Gastrocnemius medialis (tissue), 4 donors: Measurements from ENCODE around the gene ARSB. TPM values are rescaled to one million over a fixed set of nuclear protein-coding genes. Genes with fewer than 3 reads are reported as not detected.
"Not testable (repeated sequence)": the region's sequence is repeated elsewhere in the genome, so short reads cannot be mapped to it uniquely, and the experiment has no call there.

Source experiments
- ATAC-seq, 2 donors: fragments of 150-250 bp; one replicate each; pipeline ENCODE4 v1.9.1; 2016
- DNase-seq, 2 donors: peaks; one replicate each; pipeline ENCODE4 v3.0.0-alpha.2; 2019
- H3K27ac ChIP-seq, 4 donors: fragments of 200-600 bp; sonication (generic); 1 replicate in 1 of 4; 2 replicates in 3 of 4; pipeline ENCODE4 v1.5.1; 2016 to 2018; ENCODE audit warnings: mild to moderate bottlenecking in 2 of 4, moderate library complexity in 1 of 4
- H3K27me3 ChIP-seq, 3 donors: fragments of 200-600 bp; sonication (generic) in 2 of 3; 1 replicate in 1 of 3; 2 replicates in 2 of 3; pipeline versions ENCODE4 v1.5.1 to v1.6.0; 2016 to 2019; ENCODE audit warnings: mild to moderate bottlenecking in 1 of 3, moderate library complexity in 1 of 3
- H3K36me3 ChIP-seq, 2 donors: fragments of 200-600 bp; sonication (generic) in 1 of 2; one replicate each; pipeline ENCODE4 v1.5.1; 2017 to 2018
- H3K4me1 ChIP-seq, 2 donors: fragments of 200-600 bp; sonication (generic) in 1 of 2; one replicate each; pipeline ENCODE4 v1.5.1; 2016 to 2017; ENCODE audit warnings: mild to moderate bottlenecking in 2 of 2
- H3K4me3 ChIP-seq, 4 donors: fragments of 200-600 bp; sonication (generic) in 3 of 4; 1 replicate in 1 of 4; 2 replicates in 3 of 4; pipeline ENCODE4 v1.5.1; 2016 to 2019; ENCODE audit warnings: mild to moderate bottlenecking in 2 of 4
- H3K9me3 ChIP-seq, 3 donors: fragments of 200-600 bp; sonication (generic) in 2 of 3; 1 replicate in 1 of 3; 2 replicates in 2 of 3; pipeline ENCODE4 v1.5.1; 2016 to 2019
- CTCF ChIP-seq, 5 experiments: fragments of 450-650 bp in 3 of 5; fragments of 200-600 bp in 2 of 5; sonication (generic) in 2 of 5; IDR thresholded peaks in 4 of 5; conservative IDR thresholded peaks in 1 of 5; 1 replicate in 4 of 5; 2 replicates in 1 of 5; pipeline ENCODE4 v1.5.1; 2016 to 2019; ENCODE audit warnings: antibody characterized with exemption in 5 of 5, mild to moderate bottlenecking in 3 of 5, moderate library complexity in 3 of 5
- POLR2A ChIP-seq, 2 donors: fragments of 450-650 bp; IDR thresholded peaks; one replicate each; pipeline ENCODE4 v1.6.1; 2017; ENCODE audit warnings: antibody characterized with exemption in 2 of 2, mild to moderate bottlenecking in 2 of 2, moderate library complexity in 2 of 2
- in situ Hi-C, 4 donors: fragments of 200-750 bp; cut with MboI; loops; one replicate each; pipeline versions ENCODE4 v1.15.0 to v1.8.0; 2017; ENCODE audit warnings: low sequenced_read_pairs in 4 of 4
- intact Hi-C: fragments of 100-400 bp; cut with DNase I; formaldehyde crosslinking; loops from one replicate; pipeline ENCODE4 v1.15.1; 2023; ENCODE audit warnings: low total_unique reads
- total RNA-seq, 4 donors: library from RNA; depleted of rRNA; stranded (reverse); fragments of >200 nt; gene quantifications; one replicate each; pipeline versions ENCODE4 v1.1.0 to v1.2.3, GENCODE V29; 2016

Gene ARSB
- total RNA-seq, 4 donors from 2014 or later, result 3.2 to 8.3 (median 5.1) TPM

- ATAC-seq (no peak), DNase-seq (no peak)
- Histone ChIP-seq H3K4me3 (no peak overlapping the region), H3K9me3 (no peaks in the 10 kb centered on the region), H3K4me1 (no peaks in the 10 kb centered on the region), H3K27ac (no peak overlapping the region), H3K27me3 (peaks cover 0 to 3% (median 0%) of the 10 kb centered on the region in 3 donors), H3K36me3 (no peaks in the 10 kb centered on the region)
- intact Hi-C loops (no loop called here), in situ Hi-C loops (no loop called here)
- no peak for TF ChIP-seq CTCF (IDR thresholded peaks at IDR 0.05 in 4 of 5, conservative IDR thresholded peaks at IDR 0.05 in 1 of 5)
- no peak for TF ChIP-seq POLR2A (IDR thresholded peaks at IDR 0.05)
Measured at GRCh38 chr5:78881884-78882283, 103.2 kb downstream of the ARSB start.

- intact Hi-C loops, result no loop called here
- Histone ChIP-seq H3K9me3 (no peaks in the 10 kb centered on the region), H3K4me1 (no peaks in the 10 kb centered on the region), H3K4me3 (peak overlapping the region in 1 of 4 donors; percentile 4), H3K36me3 (no peaks in the 10 kb centered on the region), H3K27me3 (peaks cover 0 to 3% (median 0%) of the 10 kb centered on the region in 3 donors), H3K27ac (no peak overlapping the region)
- no peak for TF ChIP-seq CTCF (IDR thresholded peaks at IDR 0.05 in 4 of 5, conservative IDR thresholded peaks at IDR 0.05 in 1 of 5)
- no peak for TF ChIP-seq POLR2A (IDR thresholded peaks at IDR 0.05)
- in situ Hi-C loops, result no loop called here
- ATAC-seq (no peak), DNase-seq (no peak)
Measured at GRCh38 chr5:78879516-78879915, 105.6 kb downstream of the ARSB start.

GRCh38 chr5:78866076-78866475 lies 119.0 kb downstream of the ARSB start:
- H3K27me3 ChIP-seq, intact Hi-C loops, H3K27ac ChIP-seq, H3K36me3 ChIP-seq, H3K4me3 ChIP-seq, DNase-seq, H3K4me1 ChIP-seq, ATAC-seq, in situ Hi-C loops, H3K9me3 ChIP-seq: not testable (repeated sequence)

- Histone ChIP-seq H3K9me3 (no peaks in the 10 kb centered on the region), H3K36me3 (no peaks in the 10 kb centered on the region), H3K27me3 (no peaks in the 10 kb centered on the region), H3K27ac (no peak overlapping the region), H3K4me1 (no peaks in the 10 kb centered on the region), H3K4me3 (no peak overlapping the region)
- ATAC-seq (no peak), DNase-seq (no peak)
- no peak for TF ChIP-seq POLR2A (IDR thresholded peaks at IDR 0.05)
- no peak for TF ChIP-seq CTCF (IDR thresholded peaks at IDR 0.05 in 4 of 5, conservative IDR thresholded peaks at IDR 0.05 in 1 of 5)
- intact Hi-C loops (no loop called here), in situ Hi-C loops (no loop called here)
Measured at GRCh38 chr5:78858364-78858763, 126.7 kb downstream of the ARSB start.

- TF ChIP-seq CTCF (IDR thresholded peaks at IDR 0.05 in 4 of 5, conservative IDR thresholded peaks at IDR 0.05 in 1 of 5) (no peak), POLR2A (IDR thresholded peaks at IDR 0.05) (no peak)
- in situ Hi-C loops, result no loop called here
- Histone ChIP-seq H3K36me3 (no peaks in the 10 kb centered on the region), H3K4me3 (no peak overlapping the region), H3K4me1 (no peaks in the 10 kb centered on the region), H3K27ac (no peak overlapping the region), H3K27me3 (no peaks in the 10 kb centered on the region), H3K9me3 (no peaks in the 10 kb centered on the region)
- no peak for DNase-seq
- intact Hi-C loops, result no loop called here
- no peak for ATAC-seq
Measured at GRCh38 chr5:78855026-78855425, 130.1 kb downstream of the ARSB start.

- H3K4me1 ChIP-seq, intact Hi-C loops, H3K27ac ChIP-seq, H3K27me3 ChIP-seq, in situ Hi-C loops, H3K4me3 ChIP-seq, H3K36me3 ChIP-seq, H3K9me3 ChIP-seq, DNase-seq, ATAC-seq: not testable (repeated sequence)
Measured at GRCh38 chr5:78851891-78852290, 133.2 kb downstream of the ARSB start.
